Measurements from ENCODE around the gene TRRAP.

DNA sequence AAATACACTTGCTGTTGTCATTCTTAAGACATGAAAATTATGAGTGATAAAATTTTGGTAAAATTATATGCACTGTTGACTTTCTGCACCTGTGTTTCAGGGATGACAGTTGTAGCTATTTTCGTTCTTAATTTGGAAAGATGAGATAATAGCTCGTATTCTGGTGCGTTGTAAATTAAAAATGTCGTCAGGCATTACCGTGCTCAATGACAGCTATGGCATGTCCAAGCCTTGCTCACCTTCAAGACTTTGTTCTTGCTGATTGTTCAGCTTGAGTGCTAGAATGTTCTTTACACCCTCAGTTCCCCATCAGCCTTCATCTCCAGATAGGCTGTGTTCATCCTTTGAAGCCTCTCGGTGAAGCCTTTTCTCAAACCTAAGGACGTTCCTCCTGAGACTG, 21.5 kb downstream of the TRRAP start:
- TF ChIP-seq CTCF (IDR thresholded peaks at IDR 0.05) (no peak), POLR2A (IDR thresholded peaks at IDR 0.05) (no peak), POLR2AphosphoS5 (IDR thresholded peaks at IDR 0.05) (no peak)
